GM21515 (cell line): ENCODE data around the gene SLX4IP.
A peak's percentile ranks its signal among the peaks of the same experiment; 100 is the strongest.
"Not testable (repeated sequence)": the region's sequence is repeated elsewhere in the genome, so short reads cannot be mapped to it uniquely, and the experiment has no call there.

Experiments used
- ATAC-seq: cut with Tn5 transposase; IDR thresholded peaks from one replicate; pipeline ENCODE4 v1.9.1; 2021; ENCODE audit not compliant: unreplicated experiment

The SLX4IP gene

DNA sequence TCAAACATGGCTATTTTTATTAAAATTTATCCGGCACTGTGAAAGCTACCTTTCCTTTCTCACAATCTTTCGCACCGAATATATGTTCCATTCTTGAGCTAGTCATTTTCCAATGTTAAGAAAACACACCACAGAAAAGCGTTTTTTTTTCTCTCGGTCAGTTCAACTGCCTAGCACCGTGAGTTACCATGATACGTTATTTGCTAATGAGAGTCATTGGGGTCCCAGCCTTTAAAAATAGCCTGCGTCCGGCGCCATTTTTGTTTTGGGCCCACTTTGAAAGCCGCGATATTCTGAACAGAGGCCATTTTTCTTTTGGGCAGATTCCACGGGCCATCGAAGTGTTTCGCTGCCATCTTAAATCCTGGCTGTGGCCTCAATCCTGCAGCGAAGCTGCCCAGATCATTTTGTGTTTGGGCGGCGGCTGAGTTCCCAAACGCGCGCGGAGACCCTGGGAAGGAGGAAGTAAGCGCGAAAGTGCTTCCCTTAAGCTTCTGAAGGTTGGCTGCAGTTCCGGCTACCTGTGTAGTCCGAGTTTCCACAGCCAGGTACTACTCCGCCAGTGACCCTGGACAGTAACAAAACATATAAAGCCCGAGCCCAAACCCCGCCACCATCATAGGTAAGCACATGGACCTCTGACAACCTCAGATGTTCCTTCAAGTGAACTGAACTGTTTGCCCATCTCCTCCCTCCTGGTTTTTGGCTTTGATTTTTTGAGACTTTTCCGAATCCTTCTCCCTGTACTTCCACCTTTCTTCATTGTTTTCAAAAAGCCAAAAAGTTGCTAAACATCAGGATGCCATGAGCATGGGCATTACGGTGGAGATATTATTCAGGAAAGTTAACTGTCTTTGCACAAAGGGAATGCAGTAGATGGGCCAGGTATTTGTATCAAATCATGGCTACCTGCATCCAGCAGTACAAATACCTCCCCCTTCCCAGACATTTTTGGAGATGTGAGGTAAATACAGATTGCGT, at the start of gene SLX4IP:
Gene SLX4IP (plus strand): TSS at position 474 of the 981 bp plus-strand sequence. CDS start 22,900 bp downstream, outside the sequence.
- ATAC-seq = peak; percentile 60

DNA sequence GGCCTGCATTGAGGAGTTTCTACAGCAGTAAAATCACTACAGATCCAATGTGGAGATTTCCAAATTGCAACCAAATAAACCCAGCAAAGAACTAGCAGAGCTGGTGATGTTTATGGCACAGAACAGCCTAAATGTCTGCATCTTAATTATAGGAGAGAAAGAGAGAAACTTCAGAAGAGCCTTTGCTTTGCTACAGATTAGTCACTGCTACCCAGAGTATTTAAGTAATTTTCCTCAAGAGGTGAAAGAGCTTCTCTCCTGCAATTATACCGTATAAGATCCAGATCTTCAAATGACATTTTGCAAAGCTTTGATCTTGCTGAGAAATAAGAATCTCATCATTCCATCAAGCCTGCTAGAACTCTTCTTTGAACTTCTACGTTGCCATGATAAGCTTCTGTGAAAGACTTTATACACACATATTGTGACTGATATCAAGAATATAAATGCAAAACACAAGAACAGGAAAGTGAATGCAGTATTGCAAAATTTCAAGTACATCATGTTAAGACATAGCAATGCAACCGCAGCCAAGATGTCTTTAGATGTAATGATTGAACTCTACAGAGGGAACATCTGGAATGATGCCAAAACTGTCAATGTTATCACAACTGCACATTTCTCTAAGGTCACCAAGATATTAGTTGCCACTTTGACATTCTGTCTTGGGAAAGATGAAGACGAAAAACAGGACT, 49.1 kb upstream of the SLX4IP start:
- ATAC-seq = no peak

DNA sequence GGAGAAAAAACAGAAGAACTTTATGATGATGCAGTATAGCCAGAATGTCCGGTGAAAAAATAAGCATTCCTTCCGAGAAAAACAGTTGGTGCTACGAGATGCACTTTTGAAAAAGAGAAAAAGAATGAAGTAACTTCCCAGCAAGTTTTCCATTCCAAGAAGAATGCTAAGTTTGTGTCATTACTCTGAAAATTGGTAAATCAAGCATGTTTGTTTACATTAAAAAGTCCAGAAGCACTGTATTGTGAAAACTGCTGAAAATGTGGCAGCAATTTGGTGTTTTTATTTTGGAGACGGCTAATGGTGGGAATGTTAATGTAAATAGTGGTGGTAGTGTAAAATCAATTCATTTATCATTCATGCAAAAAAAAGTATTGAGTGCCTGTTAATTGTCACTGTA, 47.4 kb upstream of the SLX4IP start:
- ATAC-seq = no peak

GRCh38 chr20:10388597-10388996, 46.5 kb upstream of the SLX4IP start:
- no peak for ATAC-seq

DNA sequence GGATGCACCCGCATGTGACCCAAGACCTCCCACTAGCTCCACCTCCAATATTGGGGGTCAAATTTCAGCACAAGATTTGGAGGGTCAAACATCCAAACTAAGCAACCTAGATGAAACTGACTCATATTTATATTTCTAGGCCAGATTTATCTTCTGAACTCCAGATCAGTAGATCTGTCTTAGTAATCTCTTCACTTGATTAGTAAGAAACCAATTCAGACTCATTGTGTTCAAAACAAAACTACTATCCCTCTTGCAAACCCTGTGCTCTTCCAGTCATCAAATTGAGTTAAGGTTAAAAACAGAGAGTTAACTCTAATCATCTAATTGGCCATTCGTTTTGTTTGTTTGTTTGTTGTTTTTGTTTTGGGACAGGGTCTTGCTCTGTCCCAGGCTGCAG, 44.4 kb upstream of the SLX4IP start:
- ATAC-seq = no peak

DNA sequence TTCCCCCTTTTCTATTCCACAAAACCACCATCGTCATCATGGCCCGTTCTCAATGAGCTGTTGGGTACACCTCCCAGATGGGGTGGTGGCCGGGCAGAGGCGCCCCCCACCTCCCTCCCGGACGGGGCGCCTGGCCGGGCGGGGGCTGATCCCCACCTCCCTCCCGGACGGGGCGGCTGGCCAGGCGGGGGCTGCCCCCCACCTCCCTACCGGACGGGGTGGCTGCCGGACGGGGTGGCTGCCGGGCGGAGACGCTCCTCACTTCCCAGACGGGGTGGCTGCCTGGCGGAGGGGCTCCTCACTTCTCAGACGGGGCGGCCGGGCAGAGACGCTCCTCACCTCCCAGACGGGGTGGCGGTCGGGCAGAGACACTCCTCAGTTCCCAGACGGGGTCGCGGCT, 40.4 kb upstream of the SLX4IP start:
- not testable (repeated sequence) for ATAC-seq

GRCh38 chr20:10398834-10399369, 36.2 kb upstream of the SLX4IP start:
- no peak for ATAC-seq

DNA sequence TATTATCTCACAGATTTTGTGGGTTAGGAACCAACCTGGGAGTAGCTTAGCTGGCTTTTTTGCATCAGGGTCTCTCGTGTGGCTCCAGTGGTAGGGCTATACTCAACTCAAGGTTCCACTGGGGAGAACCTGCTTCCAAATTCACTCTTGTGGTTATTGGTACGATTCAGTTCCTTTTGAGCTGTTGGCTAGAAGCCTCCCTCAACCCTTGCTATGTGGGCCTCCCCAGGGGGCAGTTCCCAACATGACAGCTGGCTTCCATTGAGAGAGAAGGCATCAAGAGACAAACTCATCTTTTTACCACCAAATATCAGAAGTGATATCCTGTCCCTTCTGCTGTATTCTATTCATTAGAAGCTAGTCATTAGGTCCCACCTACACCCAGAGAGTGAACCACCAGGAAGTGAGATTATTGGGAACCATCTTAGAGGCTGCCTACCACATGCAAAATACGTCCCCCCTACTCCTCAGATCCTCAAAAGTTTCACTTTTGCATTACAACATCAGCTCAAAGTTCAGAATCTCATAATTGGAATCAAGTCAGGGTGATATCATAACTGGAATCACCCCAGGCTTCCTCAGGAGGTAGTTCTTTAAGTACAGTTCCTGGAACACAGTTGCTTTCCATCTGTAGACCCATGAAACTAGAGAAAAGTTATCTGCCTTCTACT, 32.0 kb upstream of the SLX4IP start:
- no peak for ATAC-seq

- no peak for ATAC-seq
These were observed 31.0 kb upstream of the SLX4IP start for GRCh38 chr20:10404023-10404628.

DNA sequence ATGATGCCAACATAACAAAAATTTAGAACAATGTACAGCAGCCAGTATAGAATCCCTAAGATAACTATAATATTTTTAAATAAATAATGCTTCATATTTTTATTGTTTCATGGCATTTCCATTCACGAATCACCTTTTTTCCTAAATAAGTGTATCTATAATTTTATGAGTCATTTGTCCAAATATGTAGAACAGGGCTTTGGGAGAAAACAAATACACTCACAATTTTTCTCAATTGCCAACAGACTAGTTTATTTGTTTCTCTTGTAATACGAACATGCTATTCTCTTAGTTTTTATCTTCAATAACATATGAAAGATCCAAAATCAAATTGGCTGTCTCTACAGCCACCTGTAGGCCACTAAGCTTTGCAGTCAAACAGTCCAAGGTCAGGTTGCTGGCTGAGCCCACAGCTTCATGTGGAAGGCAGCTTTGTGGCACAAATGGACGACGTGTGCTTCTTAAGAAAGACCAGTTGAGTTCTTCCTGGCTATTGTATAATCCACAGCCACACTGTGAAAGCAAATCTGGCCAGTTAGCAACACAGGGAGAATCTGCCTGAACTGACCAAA, 30.1 kb upstream of the SLX4IP start:
- ATAC-seq = no peak

- ATAC-seq = no peak
These were observed 26.8 kb upstream of the SLX4IP start for GRCh38 chr20:10408108-10408813.

DNA sequence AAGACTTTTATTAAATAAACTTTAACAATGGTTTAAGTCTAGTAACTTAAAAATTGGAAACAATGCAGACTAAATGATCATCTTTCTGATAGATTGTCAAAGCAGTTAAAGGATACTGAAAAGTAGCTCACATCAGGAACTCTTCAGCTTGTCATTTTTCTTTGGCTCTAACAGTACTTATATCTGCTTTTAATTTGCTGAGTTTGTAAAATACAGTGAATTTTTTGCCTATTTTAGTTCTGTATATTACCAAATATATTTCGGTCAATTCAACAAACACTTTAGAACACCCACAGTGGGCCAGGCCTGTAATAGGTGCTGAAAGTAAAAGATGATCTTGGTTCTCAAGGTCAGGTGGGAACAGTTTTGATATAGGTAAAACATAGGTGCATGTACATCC, 23.4 kb upstream of the SLX4IP start:
- no peak for ATAC-seq

DNA sequence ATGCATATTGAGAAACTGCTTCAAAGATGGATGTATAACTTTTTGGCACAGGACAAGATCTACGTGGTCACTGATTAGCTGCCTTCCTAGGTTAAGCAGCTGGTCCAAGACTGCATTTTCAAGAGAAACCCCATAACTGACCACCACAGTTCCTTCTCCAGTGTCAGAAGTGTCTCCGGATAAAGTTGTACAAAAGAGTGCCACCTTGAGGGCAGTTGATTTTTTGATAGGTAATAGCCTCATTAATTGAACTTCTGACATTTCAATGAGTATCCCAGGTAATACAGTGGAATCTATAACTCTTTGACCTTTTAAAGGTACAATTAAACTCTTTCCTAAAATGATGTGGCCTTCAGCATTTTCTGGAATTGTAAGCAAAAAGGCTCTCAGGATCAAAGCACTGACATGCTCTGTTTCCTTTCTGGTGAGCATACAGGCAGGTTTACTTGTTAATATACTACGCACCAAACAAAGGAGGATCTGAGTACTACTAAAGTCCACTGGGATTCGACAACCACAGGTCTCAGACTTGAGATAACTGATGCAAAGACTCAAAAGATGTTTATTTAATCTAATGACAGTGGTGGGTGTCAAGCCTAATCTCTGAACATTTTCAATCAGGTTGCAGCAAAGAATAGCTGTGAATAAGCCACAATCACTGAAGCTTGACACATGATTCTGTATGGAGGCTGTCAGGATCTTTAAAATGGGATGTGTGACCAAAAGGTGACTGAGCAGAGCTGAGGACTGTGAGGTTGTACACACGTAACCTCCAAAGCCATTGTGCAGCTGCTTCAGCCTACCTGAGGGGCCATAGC, 22.3 kb upstream of the SLX4IP start:
- no peak for ATAC-seq

- ATAC-seq = no peak
These were observed 20.0 kb upstream of the SLX4IP start for GRCh38 chr20:10415013-10415650.

DNA sequence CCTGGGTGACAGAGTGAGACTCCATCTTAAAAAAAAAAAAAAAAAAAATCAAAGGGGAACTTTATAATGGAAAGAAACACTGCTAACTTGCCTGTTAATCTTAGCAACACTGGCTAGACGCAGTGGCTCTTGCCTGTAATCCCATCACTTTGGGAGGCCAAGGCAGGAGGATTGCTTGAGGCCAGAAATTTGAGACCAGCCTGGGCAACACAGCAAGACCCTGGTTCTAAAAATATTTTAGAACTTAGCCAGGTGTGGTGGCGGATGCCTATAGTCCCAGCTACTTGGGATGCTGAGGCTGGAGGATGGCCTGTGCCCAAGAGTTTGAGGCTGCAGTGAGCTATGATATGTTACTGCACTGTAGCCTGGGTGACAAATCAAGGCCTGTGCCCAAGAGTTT, 17.9 kb upstream of the SLX4IP start:
- ATAC-seq = not testable (repeated sequence)

- ATAC-seq = no peak
These were observed 15.5 kb upstream of the SLX4IP start for GRCh38 chr20:10419550-10420133.

GRCh38 chr20:10423735-10424134, 11.4 kb upstream of the SLX4IP start:
- no peak for ATAC-seq

DNA sequence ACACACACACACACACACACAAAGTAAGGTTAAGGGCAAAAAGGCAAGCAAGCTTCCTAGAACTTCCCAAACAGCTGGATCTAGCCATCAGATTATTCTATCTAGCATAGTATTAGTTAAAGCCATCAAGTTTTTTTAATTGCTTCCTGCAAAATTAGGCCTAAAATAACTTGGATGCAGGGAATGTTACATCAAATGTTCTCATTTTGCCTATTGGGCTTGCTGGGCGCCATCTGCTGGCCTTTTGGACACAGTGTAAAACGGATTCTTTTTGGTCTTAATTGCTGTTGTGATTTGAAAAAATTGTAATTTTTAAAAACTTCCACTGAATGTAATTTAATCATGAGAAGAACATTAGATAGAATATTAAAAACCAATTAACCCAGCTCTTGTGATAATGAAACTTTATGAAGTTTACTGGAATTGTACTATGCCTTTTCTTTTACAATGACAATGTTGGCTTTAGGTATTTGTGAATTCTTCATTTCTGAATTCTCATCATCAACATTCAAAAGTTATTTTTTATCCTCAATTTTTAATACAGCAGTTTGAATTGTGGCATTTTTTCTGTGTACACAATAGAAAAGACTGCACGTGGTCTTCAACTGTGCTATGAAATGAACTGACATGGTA, 7.9 kb upstream of the SLX4IP start:
- no peak for ATAC-seq
